IMR-90 (cell line): Measurements from ENCODE around the gene CEP68. TPM values are rescaled to one million over a fixed set of nuclear protein-coding genes. Genes with fewer than 3 reads are reported as not detected.
A peak's percentile ranks its signal among the peaks of the same experiment; 100 is the strongest.

Experiments
- ATAC-seq: fragments of 200-7000 bp; cut with Tn5 transposase; 2 replicates; pipeline ENCODE4 v1.9.1; 2020; ENCODE audit warnings: low read depth, mild to moderate bottlenecking, moderate library complexity
- BruUV-seq: library from RNA; stranded (reverse); fragments of 400-500 nt; replicated peaks from 2 replicates; lab custom pipeline; 2021; lab: Mats Ljungman, UMichigan
- CTCF ChIA-PET: fragments of 300-600 bp; formaldehyde crosslinking; extraction: SDS; loops from one replicate; lab custom pipeline; 2021; ENCODE audit warnings: antibody characterized with exemption; lab: Yijun Ruan, JAX
- POLR2A ChIA-PET: fragments of 300-600 bp; sonication (Branson Sonifier 250); formaldehyde crosslinking; loops from one replicate; lab custom pipeline; 2022; ENCODE audit warnings: antibody characterized with exemption; ENCODE audit not compliant: unreplicated experiment; lab: Charles Lee
- DNase-seq: peaks from one replicate; pipeline ENCODE4 v3.0.0; 2013
- H2AFZ ChIP-seq: replicated peaks from 2 replicates; pipeline ENCODE3; 2013; ENCODE audit warnings: low read length, mild to moderate bottlenecking; ENCODE audit not compliant: poor library complexity
- H2AK5ac ChIP-seq: 2 replicates; pipeline ENCODE4 v1.6.1; 2013; ENCODE audit warnings: low read depth, low read length, inconsistent platforms
- H2AK9ac ChIP-seq: replicated peaks from 2 replicates; pipeline ENCODE3; 2013; ENCODE audit warnings: mild to moderate bottlenecking, low read depth, low read length, moderate library complexity; ENCODE audit not compliant: poor library complexity
- H2BK120ac ChIP-seq: 2 replicates; pipeline ENCODE4 v1.6.1; 2013; ENCODE audit warnings: low read depth, low read length, inconsistent platforms
- H2BK15ac ChIP-seq: 3 replicates; pipeline ENCODE4 v1.6.1; 2013; ENCODE audit warnings: low read depth, low read length, inconsistent platforms
- H2BK20ac ChIP-seq: 2 replicates; pipeline ENCODE4 v1.6.1; 2013; ENCODE audit warnings: low read depth, mild to moderate bottlenecking, inconsistent platforms, low read length, moderate library complexity
- H2BK5ac ChIP-seq: 2 replicates; pipeline ENCODE4 v1.6.1; 2013; ENCODE audit warnings: mild to moderate bottlenecking, low read depth, low read length, inconsistent platforms; ENCODE audit not compliant: poor library complexity, severe bottlenecking
- H3K14ac ChIP-seq: replicated peaks from 2 replicates; pipeline ENCODE4 v1.6.1; 2013; ENCODE audit warnings: low read depth, low read length, inconsistent platforms
- H3K18ac ChIP-seq: 2 replicates; pipeline ENCODE4 v1.6.1; 2013; ENCODE audit warnings: low read depth, low read length, control low read depth
- H3K23ac ChIP-seq: 2 replicates; pipeline ENCODE4 v1.6.1; 2013; ENCODE audit warnings: low read depth, low read length, inconsistent platforms
- H3K27ac ChIP-seq: 2 replicates; pipeline ENCODE4 v1.5.1; 2013; ENCODE audit warnings: mild to moderate bottlenecking, control low read depth, low read length; ENCODE audit not compliant: insufficient read depth
- H3K27me3 ChIP-seq: 2 replicates; pipeline ENCODE4 v1.6.1; 2013; ENCODE audit warnings: low read length; ENCODE audit not compliant: control insufficient read depth, insufficient read depth
- H3K36me3 ChIP-seq: 2 replicates; pipeline ENCODE4 v1.6.1; 2013; ENCODE audit warnings: low read length, mixed read lengths; ENCODE audit not compliant: control insufficient read depth, insufficient read depth
- H3K4ac ChIP-seq: 2 replicates; pipeline ENCODE4 v1.6.1; 2013; ENCODE audit warnings: low read depth, low read length, inconsistent platforms
- H3K4me1 ChIP-seq: 2 replicates; pipeline ENCODE4 v1.6.1; 2013; ENCODE audit warnings: low read length, mixed read lengths; ENCODE audit not compliant: control insufficient read depth, insufficient read depth
- H3K4me2 ChIP-seq: 2 replicates; pipeline ENCODE4 v1.6.1; 2013; ENCODE audit warnings: low read depth, mild to moderate bottlenecking, control low read depth, low read length, moderate library complexity
- H3K4me3 ChIP-seq: 2 replicates; pipeline ENCODE4 v1.5.1; 2013; ENCODE audit warnings: low read depth, mild to moderate bottlenecking, control low read depth, low read length, moderate library complexity; ENCODE audit not compliant: insufficient read depth
- H3K56ac ChIP-seq: 2 replicates; pipeline ENCODE4 v1.6.1; 2013; ENCODE audit warnings: low read length, inconsistent platforms; ENCODE audit not compliant: insufficient read depth; ENCODE audit errors: extremely low read depth
- H3K79me1 ChIP-seq, 2 experiments: 2 replicates each; pipeline ENCODE4 v1.6.1; 2013; ENCODE audit warnings: low read length in 2 of 2, inconsistent platforms in 1 of 2, low read depth in 1 of 2
- H3K9ac ChIP-seq: 2 replicates; pipeline ENCODE4 v1.6.1; 2013; ENCODE audit warnings: low read depth, low read length, control low read depth
- H3K9me1 ChIP-seq: 2 replicates; pipeline ENCODE4 v1.6.1; 2013; ENCODE audit warnings: low read length, inconsistent platforms; ENCODE audit not compliant: insufficient read depth
- H3K9me3 ChIP-seq: 2 replicates; pipeline ENCODE4 v1.6.1; 2013; ENCODE audit warnings: low read length; ENCODE audit not compliant: control insufficient read depth, insufficient read depth
- H4K20me1 ChIP-seq: 2 replicates; pipeline ENCODE4 v1.6.1; 2013; ENCODE audit warnings: low read length, inconsistent platforms; ENCODE audit not compliant: insufficient read depth
- H4K5ac ChIP-seq: 2 replicates; pipeline ENCODE4 v1.6.1; 2013; ENCODE audit warnings: mild to moderate bottlenecking, low read depth, low read length, control low read depth
- H4K8ac ChIP-seq, 2 experiments: 2 replicates each; pipeline ENCODE4 v1.6.1; 2013; ENCODE audit warnings: low read depth in 2 of 2, low read length in 2 of 2, control low read depth in 1 of 2, inconsistent platforms in 1 of 2
- H4K91ac ChIP-seq: 2 replicates; pipeline ENCODE4 v1.6.1; 2013; ENCODE audit warnings: low read depth, low read length, inconsistent platforms; ENCODE audit not compliant: insufficient read depth
- BHLHE40 ChIP-seq: fragments of 150-350 bp; IDR thresholded peaks from 2 replicates; pipeline ENCODE4 v1.6.1; 2016; ENCODE audit warnings: mild to moderate bottlenecking, low read depth, low read length
- CEBPB ChIP-seq: IDR thresholded peaks from 2 replicates; pipeline ENCODE4 v1.6.1; 2012; ENCODE audit warnings: low read depth, low read length, improper control_type of control experiment
- FOS ChIP-seq: fragments of 150-350 bp; IDR thresholded peaks from 2 replicates; pipeline ENCODE4 v1.6.1; 2016; ENCODE audit warnings: low read depth, low read length
- MAFK ChIP-seq: IDR thresholded peaks from 2 replicates; pipeline ENCODE4 v1.6.1; 2012; ENCODE audit warnings: low read depth, low read length, improper control_type of control experiment
- MAZ ChIP-seq: IDR thresholded peaks from 2 replicates; pipeline ENCODE4 v1.6.1; 2012; ENCODE audit warnings: low read depth, mild to moderate bottlenecking, low read length, improper control_type of control experiment, moderate library complexity, borderline replicate concordance
- MXI1 ChIP-seq: IDR thresholded peaks from 2 replicates; pipeline ENCODE4 v1.6.1; 2012; ENCODE audit warnings: low read depth, mild to moderate bottlenecking, low read length, moderate library complexity, borderline replicate concordance
- POLR2A ChIP-seq: IDR thresholded peaks from 2 replicates; pipeline ENCODE4 v1.6.1; 2012; ENCODE audit warnings: mild to moderate bottlenecking, low read depth, low read length
- RAD21 ChIP-seq: IDR thresholded peaks from 2 replicates; pipeline ENCODE4 v1.6.1; 2012; ENCODE audit warnings: low read length, improper control_type of control experiment
- RCOR1 ChIP-seq: IDR thresholded peaks from 2 replicates; pipeline ENCODE4 v1.6.1; 2012; ENCODE audit warnings: mild to moderate bottlenecking, low read length, improper control_type of control experiment; ENCODE audit not compliant: insufficient replicate concordance
- SMC3 ChIP-seq: fragments of 150-350 bp; IDR thresholded peaks from 2 replicates; pipeline ENCODE4 v1.6.1; 2016; ENCODE audit warnings: low read depth, mild to moderate bottlenecking, antibody characterized with exemption, low read length, moderate library complexity
- WGBS, 2 experiments: methylation state at CpG; one replicate each; pipeline versions ENCODE4 v1.1.5 to v1.1.7; 2013; ENCODE audit warnings: missing lambda C conversion rate in 2 of 2; ENCODE audit not compliant: insufficient read length in 1 of 2; ENCODE audit errors: extremely low coverage in 2 of 2; 5-methylcytosine and 5-hydroxymethylcytosine counted together
- dilution Hi-C: fragments of 300-500 bp; cut with HindIII; formaldehyde crosslinking; loops from one replicate; pipeline ENCODE4 v1.14.3; 2018; ENCODE audit warnings: low sequenced_read_pairs; ENCODE audit not compliant: unreplicated experiment
- in situ Hi-C: fragments of 300-500 bp; cut with MboI; formaldehyde crosslinking; loops from 3 replicates; pipeline ENCODE4 v1.14.3; 2019; ENCODE audit warnings: low sequenced_read_pairs, inconsistent platforms, mixed read lengths
- intact Hi-C: fragments of 100-400 bp; cut with micrococcal nuclease; formaldehyde crosslinking; loops from 2 replicates; pipeline ENCODE4 v1.10.0; 2022
- polyA plus RNA-seq, 3 experiments: library from polyadenylated mRNA; depleted of rRNA; stranded (reverse); fragments of >200 nt; gene quantifications; 2 replicates each; pipeline ENCODE4 v1.2.3, GENCODE V29; 2012; ENCODE audit warnings: low replicate concordance in 1 of 3
- total RNA-seq: library from RNA; depleted of rRNA; stranded (reverse); fragments of >200 nt; gene quantifications from 2 replicates; pipeline ENCODE4 v1.2.3, GENCODE V29; 2012
- TF ChIP-seq, protein P1 (sequence below): conservative IDR thresholded peaks from 2 replicates; pipeline ENCODE4 v1.5.1; 2012; ENCODE audit warnings: mild to moderate bottlenecking, low read depth, low read length, improper control_type of control experiment
- TF ChIP-seq, protein P2 (sequence below): fragments of 150-350 bp; IDR thresholded peaks from 2 replicates; pipeline ENCODE4 v1.6.1; 2016; ENCODE audit warnings: low read depth, mild to moderate bottlenecking, low read length, moderate library complexity, borderline replicate concordance

Gene CEP68
- total and polyA plus RNA-seq, 2 of the 4 experiments (the other 2 are of a cell fraction): 5.5 to 5.6 TPM

DNA sequence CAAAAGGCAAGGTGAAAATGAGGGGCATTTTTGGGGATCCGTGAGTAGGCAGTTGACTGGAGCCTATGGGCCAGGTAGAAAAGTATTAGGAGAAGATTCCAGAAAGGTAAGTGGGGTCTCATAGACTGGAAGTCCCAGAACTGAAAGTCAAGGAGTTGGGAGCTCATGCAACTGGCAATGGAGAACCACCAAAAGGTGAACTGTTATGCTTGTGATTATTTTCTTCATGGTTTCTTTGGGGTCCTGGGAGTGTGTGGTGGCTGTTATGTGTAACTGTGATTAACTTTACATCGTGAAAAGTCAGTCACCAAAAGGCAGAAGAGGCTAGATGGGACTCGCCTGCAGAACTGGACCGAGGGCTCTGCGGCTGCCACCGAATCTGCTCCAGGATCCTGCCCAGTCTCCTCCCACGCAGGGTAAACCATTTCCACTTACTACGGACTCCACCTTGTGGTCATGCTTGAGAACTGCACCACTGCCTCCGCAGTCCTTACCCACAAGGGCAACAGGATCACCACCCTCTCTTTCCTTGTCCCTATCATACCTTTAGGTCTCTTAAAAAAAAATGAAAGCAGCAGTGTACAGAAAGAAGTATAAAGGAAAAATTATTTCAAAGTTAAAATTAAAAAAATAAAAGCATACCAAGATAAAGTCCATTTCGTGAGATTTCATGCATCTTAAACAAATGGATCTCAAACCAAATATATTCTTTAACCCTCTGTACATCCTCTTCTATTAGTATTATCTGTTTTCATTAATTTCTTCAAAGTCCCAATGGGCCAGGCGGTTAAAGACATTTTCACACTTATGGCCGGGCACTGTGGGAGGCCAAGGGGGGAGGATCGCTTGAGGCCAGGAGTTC is 15.6 kb upstream of the CEP68 start:
- Histone ChIP-seq H2BK15ac (no peak overlapping the region), H3K9me1 (no peaks in the 10 kb centered on the region), H3K4me2 (peak overlapping the region; percentile 78), H3K4me1 (no peaks in the 10 kb centered on the region), H2AK9ac (no peak overlapping the region), H2AK5ac (no peak overlapping the region), H3K27ac (no peak overlapping the region), H3K27me3 (no peaks in the 10 kb centered on the region), H3K14ac (no peak overlapping the region), H4K5ac (no peak overlapping the region), H3K4ac (no peak overlapping the region), H3K4me3 (peak overlapping the region; percentile 26; the same call in 1 of the 2 replicates), H3K9ac (peak overlapping the region; percentile 10; the same call in 1 of the 2 replicates), H3K23ac (no peak overlapping the region; the same call in 1 of the 2 replicates), H2AFZ (peak overlapping the region; percentile 60), H4K20me1 (no peaks in the 10 kb centered on the region), H2BK20ac (0 out of 2 replicates have a peak overlapping the region, but pooled peaks have one; percentile 16), H4K91ac (no peak overlapping the region), H3K56ac (peak overlapping the region; percentile 14; the same call in 1 of the 2 replicates), H3K18ac (no peak overlapping the region), H2BK5ac (no peak overlapping the region), H3K36me3 (no peaks in the 10 kb centered on the region), H2BK120ac (peak overlapping the region; percentile 42; the same call in 1 of the 2 replicates), H3K9me3 (peaks cover 2% of the 10 kb centered on the region; the same call in 1 of the 2 replicates), H3K79me1 (no peaks in the 10 kb centered on the region), H4K8ac (peak overlapping the region in 1 of 2 experiments; percentile 55; a peak in 1 of 4 replicates)
- no TSS peak for BruUV-seq
- intact Hi-C loops: loop anchor here (1.0 to 10.0 kb wide), 5 partner anchors 48 to 533 kb away; no protein-coding TSS in a partner anchor
- POLR2A ChIA-PET: no interaction called here
- dilution Hi-C loops: no loop called here
- CTCF ChIA-PET: interaction anchor here (0.6 to 1.6 kb wide), 7 partner anchors 11 to 270 kb away, joined by 3 to 5 read pairs (median 3); no protein-coding TSS in a partner anchor
- in situ Hi-C loops: loop anchor here (5.0 to 25.0 kb wide), 3 partner anchors 123 to 703 kb away; no protein-coding TSS in a partner anchor
- ATAC-seq (peak; percentile 100), DNase-seq (peak; percentile 84)
- no peak for TF ChIP-seq FOS
- TF ChIP-seq, protein P1, sequence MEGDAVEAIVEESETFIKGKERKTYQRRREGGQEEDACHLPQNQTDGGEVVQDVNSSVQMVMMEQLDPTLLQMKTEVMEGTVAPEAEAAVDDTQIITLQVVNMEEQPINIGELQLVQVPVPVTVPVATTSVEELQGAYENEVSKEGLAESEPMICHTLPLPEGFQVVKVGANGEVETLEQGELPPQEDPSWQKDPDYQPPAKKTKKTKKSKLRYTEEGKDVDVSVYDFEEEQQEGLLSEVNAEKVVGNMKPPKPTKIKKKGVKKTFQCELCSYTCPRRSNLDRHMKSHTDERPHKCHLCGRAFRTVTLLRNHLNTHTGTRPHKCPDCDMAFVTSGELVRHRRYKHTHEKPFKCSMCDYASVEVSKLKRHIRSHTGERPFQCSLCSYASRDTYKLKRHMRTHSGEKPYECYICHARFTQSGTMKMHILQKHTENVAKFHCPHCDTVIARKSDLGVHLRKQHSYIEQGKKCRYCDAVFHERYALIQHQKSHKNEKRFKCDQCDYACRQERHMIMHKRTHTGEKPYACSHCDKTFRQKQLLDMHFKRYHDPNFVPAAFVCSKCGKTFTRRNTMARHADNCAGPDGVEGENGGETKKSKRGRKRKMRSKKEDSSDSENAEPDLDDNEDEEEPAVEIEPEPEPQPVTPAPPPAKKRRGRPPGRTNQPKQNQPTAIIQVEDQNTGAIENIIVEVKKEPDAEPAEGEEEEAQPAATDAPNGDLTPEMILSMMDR: peak; percentile 89
- peak; percentile 94 for TF ChIP-seq SMC3
- no peak for TF ChIP-seq BHLHE40
- TF ChIP-seq CEBPB: no peak
- TF ChIP-seq, protein P2, sequence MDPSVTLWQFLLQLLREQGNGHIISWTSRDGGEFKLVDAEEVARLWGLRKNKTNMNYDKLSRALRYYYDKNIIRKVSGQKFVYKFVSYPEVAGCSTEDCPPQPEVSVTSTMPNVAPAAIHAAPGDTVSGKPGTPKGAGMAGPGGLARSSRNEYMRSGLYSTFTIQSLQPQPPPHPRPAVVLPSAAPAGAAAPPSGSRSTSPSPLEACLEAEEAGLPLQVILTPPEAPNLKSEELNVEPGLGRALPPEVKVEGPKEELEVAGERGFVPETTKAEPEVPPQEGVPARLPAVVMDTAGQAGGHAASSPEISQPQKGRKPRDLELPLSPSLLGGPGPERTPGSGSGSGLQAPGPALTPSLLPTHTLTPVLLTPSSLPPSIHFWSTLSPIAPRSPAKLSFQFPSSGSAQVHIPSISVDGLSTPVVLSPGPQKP: no peak
- peak; percentile 41; the same call in 1 of the 2 replicates for TF ChIP-seq MAZ
- TF ChIP-seq RCOR1: no peak
- no peak for TF ChIP-seq MXI1
- TF ChIP-seq MAFK: no peak
- TF ChIP-seq POLR2A: no peak
- peak; percentile 93 for TF ChIP-seq RAD21
- whole genome bisulfite sequencing, 2 experiments: 23% methylated on average over 5 of the region's 13 CpGs; no CpG with 5 or more reads in 1 of the 2 experiments
